ENCODE results near the gene ARHGAP45. TPM values are rescaled to one million over a fixed set of nuclear protein-coding genes. Genes with fewer than 3 reads are reported as not detected.
"Not testable (repeated sequence)": the region's sequence is repeated elsewhere in the genome, so short reads cannot be mapped to it uniquely, and the experiment has no call there.

ARHGAP45 gene
- total RNA-seq, 1 donor from 2014 or later, result 20.7 TPM

GRCh38 chr19:1115646-1116420 is 48.9 kb downstream of the ARHGAP45 start:
- DNase-seq (ENCODE audit: low spot score), result no peak

GRCh38 chr19:1116726-1117581 is 50.0 kb downstream of the ARHGAP45 start:
- DNase-seq (ENCODE audit: low spot score), result no peak

GRCh38 chr19:1117654-1118053 is 50.7 kb downstream of the ARHGAP45 start:
- no peak for DNase-seq (ENCODE audit: low spot score)

GRCh38 chr19:1118999-1119398 is 52.0 kb downstream of the ARHGAP45 start:
- DNase-seq (ENCODE audit: low spot score), result no peak

- no peak for DNase-seq (ENCODE audit: low spot score)
Measured at GRCh38 chr19:1119475-1120217, 52.7 kb downstream of the ARHGAP45 start.

GRCh38 chr19:1121395-1121794 is 54.4 kb downstream of the ARHGAP45 start:
- DNase-seq (ENCODE audit: low spot score), result no peak

GRCh38 chr19:1122021-1122971 is 55.3 kb downstream of the ARHGAP45 start:
- no peak for DNase-seq (ENCODE audit: low spot score)

GRCh38 chr19:1122972-1123363 is 56.0 kb downstream of the ARHGAP45 start:
- DNase-seq (ENCODE audit: low spot score), result no peak

- DNase-seq (ENCODE audit: low spot score), result no peak
Measured at GRCh38 chr19:1123381-1123780, 56.4 kb downstream of the ARHGAP45 start.

GRCh38 chr19:1123885-1124677 is 57.1 kb downstream of the ARHGAP45 start:
- DNase-seq (ENCODE audit: low spot score), result no peak

GRCh38 chr19:1125601-1126467 is 58.9 kb downstream of the ARHGAP45 start:
- DNase-seq (ENCODE audit: low spot score), result no peak

GRCh38 chr19:1126984-1127760 is 60.2 kb downstream of the ARHGAP45 start:
- DNase-seq (ENCODE audit: low spot score), result no peak

GRCh38 chr19:1128106-1128505 is 61.1 kb downstream of the ARHGAP45 start:
- no peak for DNase-seq (ENCODE audit: low spot score)

GRCh38 chr19:1129084-1129483 is 62.1 kb downstream of the ARHGAP45 start:
- not testable (repeated sequence) for DNase-seq (ENCODE audit: low spot score)

- DNase-seq (ENCODE audit: low spot score), result no peak
Measured at GRCh38 chr19:1129535-1129934, 62.6 kb downstream of the ARHGAP45 start.

GRCh38 chr19:1130771-1131717 is 64.1 kb downstream of the ARHGAP45 start:
- DNase-seq (ENCODE audit: low spot score), result no peak
